ENCODE measurements around the gene TXN.
"Not testable (repeated sequence)": the region's sequence is repeated elsewhere in the genome, so short reads cannot be mapped to it uniquely, and the experiment has no call there.

Gene TXN

GRCh38 chr9:110208031-110208430 lies 48.3 kb downstream of the TXN start, which contains the start of gene C9orf152:
C9orf152 (minus strand) TSS chr9:110208159; CDS start chr9:110207579, 580 bp downstream.
- no peak for DNase-seq (ENCODE audit: low spot score)

DNA sequence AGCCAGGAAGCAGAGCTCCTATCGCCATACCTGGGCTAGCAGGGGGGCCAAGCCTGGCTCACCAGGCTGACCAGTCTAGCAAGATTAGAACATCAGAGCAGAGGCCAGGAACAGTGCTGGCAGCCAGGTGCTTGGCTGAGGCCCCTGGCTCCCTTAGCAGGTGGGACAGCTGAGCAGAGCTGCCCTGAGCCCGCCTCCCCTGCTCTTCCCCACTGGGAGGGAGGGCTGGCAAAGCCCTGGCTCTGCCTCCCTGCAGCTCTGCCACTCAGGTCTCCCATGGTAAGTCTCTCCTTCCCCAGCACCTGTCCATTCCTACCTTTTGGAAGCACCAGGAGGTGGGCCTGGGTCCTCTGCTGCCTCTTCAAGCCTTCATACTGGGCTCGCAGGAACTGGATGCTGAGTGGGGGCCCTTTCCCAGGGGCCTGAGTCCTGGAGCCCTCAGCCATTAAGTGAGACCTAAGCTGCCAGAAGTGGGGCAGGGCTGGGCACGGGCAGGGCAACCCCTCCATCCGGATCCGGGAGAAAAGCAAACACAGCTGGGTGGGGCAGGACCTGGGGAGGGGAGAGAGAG lies 49.2 kb downstream of the TXN start:
- DNase-seq (ENCODE audit: low spot score), result no peak

DNA sequence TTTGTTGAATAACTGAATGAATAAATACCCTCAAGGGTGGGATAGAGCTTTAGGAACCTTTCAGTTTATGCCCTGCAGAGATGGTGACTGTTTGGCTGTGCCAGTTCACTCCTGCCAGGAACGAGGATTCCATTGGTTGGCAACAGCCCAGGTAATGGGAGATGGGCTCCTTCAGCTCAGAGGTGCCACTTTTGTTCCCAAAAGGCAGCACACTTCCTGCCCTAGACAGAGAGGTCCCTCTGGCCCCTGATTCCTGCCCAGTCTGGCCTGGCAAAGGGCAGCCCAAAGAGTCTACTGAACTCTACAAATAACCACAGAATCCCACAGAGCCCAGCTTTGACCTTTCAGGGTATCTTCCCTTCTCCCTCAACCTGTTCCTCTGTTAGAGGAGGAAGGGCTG lies 49.9 kb downstream of the TXN start:
- DNase-seq (ENCODE audit: low spot score), result no peak

DNA sequence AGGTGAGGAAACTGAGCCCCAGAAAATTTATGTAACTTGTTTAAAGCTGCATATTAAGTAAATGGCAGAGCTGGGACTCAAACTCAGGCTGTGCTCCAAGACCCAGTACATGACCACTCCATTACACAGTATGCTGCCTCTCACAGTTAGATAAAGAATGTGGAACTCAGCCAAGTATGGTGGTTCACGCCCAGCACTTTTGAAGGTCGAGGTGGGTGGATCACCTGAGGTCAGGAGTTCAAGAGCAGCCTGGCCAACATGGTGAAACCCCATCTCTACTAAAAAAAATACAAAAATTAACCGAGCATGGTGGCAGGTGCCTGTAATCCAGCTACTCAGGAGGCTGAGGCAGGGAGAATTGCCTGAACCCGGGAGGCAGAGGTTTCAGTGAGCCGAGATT lies 50.7 kb downstream of the TXN start:
- DNase-seq (ENCODE audit: low spot score), result not testable (repeated sequence)

DNA sequence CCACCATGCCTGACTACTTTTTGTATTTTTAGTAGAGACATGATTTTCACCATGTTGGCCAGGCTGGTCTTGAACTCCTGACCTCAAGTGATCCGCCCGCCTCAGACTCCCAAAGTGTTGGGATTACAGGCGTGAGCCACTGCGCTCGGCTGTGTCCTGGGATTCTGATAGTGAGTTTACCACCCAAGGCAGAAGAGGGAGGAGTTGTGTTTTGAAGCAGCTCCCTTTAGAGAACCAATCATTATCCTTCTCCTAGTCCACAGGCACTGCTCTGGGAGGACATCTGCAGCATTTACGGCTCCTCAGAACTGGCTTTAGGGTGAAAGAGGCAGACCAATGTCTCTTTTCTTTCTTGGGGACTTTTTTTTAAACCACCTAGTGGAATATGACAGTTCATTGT lies 54.1 kb downstream of the TXN start:
- DNase-seq (ENCODE audit: low spot score), result no peak

DNA sequence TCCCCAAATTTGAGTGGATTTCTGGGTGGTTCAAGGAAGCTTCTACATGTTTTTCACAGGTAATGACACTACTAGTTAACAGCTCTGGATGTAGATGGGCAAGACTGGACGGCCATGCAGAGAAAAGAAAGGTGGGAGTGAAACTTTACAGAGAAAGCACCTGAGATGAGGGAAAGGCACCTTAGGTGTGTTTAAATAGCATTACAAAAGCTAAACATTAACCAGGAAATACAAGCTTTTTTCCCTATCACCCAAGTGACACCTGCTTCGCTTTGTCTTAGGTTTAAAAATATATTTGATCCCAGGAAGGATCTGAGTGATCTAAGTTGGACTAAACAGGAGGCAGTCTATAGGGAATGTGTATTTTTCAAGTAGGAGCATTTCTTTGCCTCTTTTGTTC lies 56.7 kb downstream of the TXN start:
- DNase-seq (ENCODE audit: low spot score), result no peak

DNA sequence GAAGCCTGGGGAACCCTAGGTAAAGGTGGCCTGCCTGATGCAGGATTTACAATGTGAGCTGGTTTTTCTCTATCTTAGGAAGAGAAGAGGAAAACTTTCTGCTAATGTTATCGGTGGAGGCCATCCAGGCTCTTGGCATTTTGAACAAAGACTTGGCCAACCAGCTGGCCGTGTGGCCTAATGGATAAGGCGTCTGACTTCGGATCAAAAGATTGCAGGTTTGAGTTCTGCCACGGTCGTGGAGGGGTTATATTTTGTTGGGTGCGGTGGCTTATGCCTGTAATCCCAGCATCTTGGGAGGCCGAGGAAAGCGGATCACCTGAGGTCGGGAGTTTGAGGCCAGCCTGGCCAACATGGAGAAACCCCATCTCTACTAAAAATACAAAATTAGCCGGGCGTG lies 58.0 kb downstream of the TXN start:
- no peak for DNase-seq (ENCODE audit: low spot score)

- DNase-seq (ENCODE audit: low spot score), result no peak
These were observed 58.7 kb downstream of the TXN start for GRCh38 chr9:110197330-110198187.

DNA sequence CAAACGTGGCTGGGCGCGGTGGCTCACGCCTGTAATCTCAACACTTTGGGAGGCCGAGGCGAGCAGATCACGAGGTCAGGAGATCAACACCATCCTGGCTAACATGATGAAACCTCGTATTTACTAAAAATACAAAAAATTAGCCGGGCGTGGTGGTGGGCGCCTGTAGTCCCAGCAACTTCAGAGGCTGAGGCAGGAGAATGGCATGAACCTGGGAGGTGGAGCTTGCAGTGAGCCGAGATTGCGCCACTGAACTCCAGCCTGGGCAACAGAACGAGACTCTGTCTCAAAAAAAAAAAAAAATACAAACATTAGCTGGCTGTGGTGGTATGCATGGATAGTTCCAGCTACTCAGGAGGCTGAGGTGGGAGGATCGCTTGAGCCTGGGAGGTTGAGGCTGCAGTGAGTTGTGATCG lies 60.2 kb downstream of the TXN start:
- not testable (repeated sequence) for DNase-seq (ENCODE audit: low spot score)

All from pons (tissue), 1 donor.